AG04450 (cell line): ENCODE results near the gene OLFM1. TPM values are rescaled to one million over a fixed set of nuclear protein-coding genes. Genes with fewer than 3 reads are reported as not detected.

Experiments
- CTCF ChIA-PET: fragments of 300-600, 350-600 bp; formaldehyde crosslinking; extraction: SDS; loops from one replicate; lab custom pipeline; 2022; ENCODE audit warnings: antibody characterized with exemption, inconsistent platforms; lab: Charles Lee
- POLR2A ChIA-PET: fragments of 350-600 bp; formaldehyde crosslinking; extraction: SDS; loops from one replicate; lab custom pipeline; 2021; ENCODE audit warnings: antibody characterized with exemption, inconsistent platforms; lab: Yijun Ruan, JAX
- DNase-seq: peaks from one replicate; pipeline ENCODE4 v3.0.0-alpha.2; 2011; ENCODE audit warnings: low read depth, low spot score
- H3K27ac ChIP-seq: one replicate; pipeline ENCODE4 v1.5.1; 2012; ENCODE audit warnings: low read depth, low read length, control low read depth
- H3K27me3 ChIP-seq: one replicate; pipeline ENCODE4 v1.6.0; 2012; ENCODE audit warnings: low read length; ENCODE audit not compliant: control insufficient read depth, insufficient read depth
- H3K4me3 ChIP-seq: 2 replicates; pipeline ENCODE4 v1.5.1; 2011; ENCODE audit warnings: mild to moderate bottlenecking, low read depth, low read length, control low read depth
- H3K9me3 ChIP-seq: 2 replicates; pipeline ENCODE4 v1.5.1; 2012; ENCODE audit warnings: low read length; ENCODE audit not compliant: control insufficient read depth, insufficient read depth
- CTCF ChIP-seq: IDR thresholded peaks from 2 replicates; pipeline ENCODE4 v1.5.1; 2011; ENCODE audit warnings: low read depth, low read length, control low read depth, inconsistent platforms
- polyA minus RNA-seq: library from RNA; depleted of rRNA, polyadenylated mRNA; stranded (reverse); fragments of >200 nt; gene quantifications from 2 replicates; pipeline ENCODE4 v1.2.3, GENCODE V29; 2011; rRNA and poly(A)+ RNA removed
- polyA plus RNA-seq: library from polyadenylated mRNA; depleted of rRNA; stranded (reverse); fragments of >200 nt; gene quantifications from 2 replicates; pipeline ENCODE4 v1.2.3, GENCODE V29; 2011; rRNA removed

The OLFM1 gene
- polyA plus RNA-seq (0.11 and 0.16 TPM in 2 replicates), polyA minus RNA-seq (0.09 and 0.18 TPM in 2 replicates)

GRCh38 chr9:135087489-135087792 lies at the start of gene OLFM1:
Gene OLFM1, plus strand, starts transcription at chr9:135087668. Its CDS starts 322 bp downstream, at chr9:135087990.
- Histone ChIP-seq H3K4me3 (no peak within 1 kb of the TSS), H3K27me3 (peaks cover 32% of the 10 kb centered on the region), H3K9me3 (no peaks in the 10 kb centered on the region; the same call in 1 of the 2 replicates), H3K27ac (no peak within 1 kb of the TSS)
- TF ChIP-seq CTCF = peak; percentile 54
- POLR2A ChIA-PET = no interaction called here
- DNase-seq = no peak
- CTCF ChIA-PET = interaction anchor here (0.6 kb wide), 1 partner anchor 19 kb away, joined by 5 read pairs; no protein-coding TSS in a partner anchor

GRCh38 chr9:135038331-135038730 lies 49.1 kb upstream of the OLFM1 start:
- CTCF ChIA-PET = no interaction called here

GRCh38 chr9:135038826-135039225 lies 48.6 kb upstream of the OLFM1 start:
- no peak for TF ChIP-seq CTCF
- DNase-seq = no peak
- Histone ChIP-seq H3K27ac (no peak overlapping the region), H3K9me3 (no peaks in the 10 kb centered on the region), H3K4me3 (no peak overlapping the region), H3K27me3 (peaks cover 3% of the 10 kb centered on the region)
- POLR2A ChIA-PET = no interaction called here
- CTCF ChIA-PET = no interaction called here

More at GRCh38 chr9:135038331-135038730, 49.1 kb upstream of the OLFM1 start:
- no peak overlapping the region for H3K4me3 ChIP-seq
- POLR2A ChIA-PET = no interaction called here
- DNase-seq = no peak
- TF ChIP-seq CTCF = no peak
- H3K27me3 ChIP-seq = peaks cover 3% of the 10 kb centered on the region
- H3K9me3 ChIP-seq = no peaks in the 10 kb centered on the region
- H3K27ac ChIP-seq = no peak overlapping the region

- no peak for TF ChIP-seq CTCF
- no peak for DNase-seq
- Histone ChIP-seq H3K4me3 (no peak overlapping the region), H3K9me3 (no peaks in the 10 kb centered on the region), H3K27ac (no peak overlapping the region), H3K27me3 (peaks cover 3% of the 10 kb centered on the region)
- POLR2A ChIA-PET = no interaction called here
- CTCF ChIA-PET = no interaction called here
Observed at GRCh38 chr9:135039266-135039870, 48.1 kb upstream of the OLFM1 start.

- peaks cover under 1% of the 10 kb centered on the region; the same call in 1 of the 2 replicates for H3K9me3 ChIP-seq
- H3K27ac ChIP-seq = no peak overlapping the region
- no peak overlapping the region for H3K4me3 ChIP-seq
- TF ChIP-seq CTCF = no peak
- no peak for DNase-seq
- CTCF ChIA-PET = no interaction called here
- POLR2A ChIA-PET = no interaction called here
- H3K27me3 ChIP-seq = peaks cover 3% of the 10 kb centered on the region
Observed at GRCh38 chr9:135039916-135040645, 47.4 kb upstream of the OLFM1 start.
